GM23248 (cell line): ENCODE results near the gene ABL1.

Experiments used
- EZH2 ChIP-seq: fragments of 200-600 bp; sonication (generic); IDR thresholded peaks from 2 replicates; pipeline ENCODE4 v1.6.1; 2018; ENCODE audit warnings: antibody characterized with exemption, mild to moderate bottlenecking; ENCODE audit not compliant: insufficient read depth, poor library complexity, severe bottlenecking
- EZH2phosphoT487 ChIP-seq: fragments of 200-600 bp; sonication (generic); IDR thresholded peaks from 2 replicates; pipeline ENCODE4 v1.6.1; 2018; ENCODE audit warnings: antibody characterized with exemption, moderate library complexity, mild to moderate bottlenecking, low read depth; ENCODE audit not compliant: insufficient read depth

DNA sequence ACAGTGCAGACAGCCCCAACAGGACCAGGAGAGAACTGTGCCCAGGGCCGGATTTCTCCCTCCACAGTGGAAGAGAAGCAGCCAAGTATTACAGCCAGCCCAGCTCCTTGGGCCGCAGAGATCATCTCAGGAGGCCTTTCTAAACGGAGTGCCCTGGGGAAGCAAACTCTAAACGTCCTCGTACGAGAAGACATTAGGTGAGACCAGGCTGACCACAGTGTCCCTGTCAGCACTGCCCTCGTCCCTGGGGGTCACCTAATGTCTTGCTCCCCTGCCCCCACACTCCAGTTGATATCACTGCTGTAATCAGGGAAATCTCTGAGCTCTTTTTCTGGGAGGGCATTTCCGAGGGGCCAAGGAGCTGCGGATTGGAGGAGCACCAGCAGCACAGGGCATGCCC is 55.1 kb downstream of the ABL1 start:
- TF ChIP-seq EZH2 (no peak), EZH2phosphoT487 (no peak)
